HG03432 (cell line): ENCODE measurements around the gene TRIM2.
A peak's percentile ranks its signal among the peaks of the same experiment; 100 is the strongest.

Source experiments
- ATAC-seq: cut with Tn5 transposase; IDR thresholded peaks from one replicate; pipeline ENCODE4 v1.9.1; 2021; ENCODE audit warnings: mild to moderate bottlenecking, moderate library complexity; ENCODE audit not compliant: unreplicated experiment

Gene TRIM2

DNA sequence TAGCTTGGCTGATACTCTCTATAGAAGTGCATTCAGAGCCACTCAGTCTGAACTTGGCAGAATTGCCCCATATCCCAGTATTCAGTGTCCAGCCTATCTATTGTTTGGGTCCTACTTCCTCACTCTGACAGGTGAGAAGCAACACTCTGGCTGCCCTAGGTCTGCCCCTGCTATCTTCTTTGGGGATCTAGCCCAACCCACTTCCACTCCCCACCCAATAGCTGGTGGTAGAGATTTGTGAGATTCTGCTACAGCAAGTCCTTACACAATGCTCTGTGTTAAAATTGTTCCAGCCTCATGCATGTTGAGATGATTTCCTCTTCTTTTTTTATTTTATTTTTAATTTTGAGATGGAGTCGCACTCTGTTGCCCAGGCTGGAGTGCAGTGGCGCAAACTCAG, 67.6 kb downstream of the TRIM2 start:
- ATAC-seq = no peak

- ATAC-seq = no peak
These were observed 69.5 kb downstream of the TRIM2 start for GRCh38 chr4:153273751-153274150.

DNA sequence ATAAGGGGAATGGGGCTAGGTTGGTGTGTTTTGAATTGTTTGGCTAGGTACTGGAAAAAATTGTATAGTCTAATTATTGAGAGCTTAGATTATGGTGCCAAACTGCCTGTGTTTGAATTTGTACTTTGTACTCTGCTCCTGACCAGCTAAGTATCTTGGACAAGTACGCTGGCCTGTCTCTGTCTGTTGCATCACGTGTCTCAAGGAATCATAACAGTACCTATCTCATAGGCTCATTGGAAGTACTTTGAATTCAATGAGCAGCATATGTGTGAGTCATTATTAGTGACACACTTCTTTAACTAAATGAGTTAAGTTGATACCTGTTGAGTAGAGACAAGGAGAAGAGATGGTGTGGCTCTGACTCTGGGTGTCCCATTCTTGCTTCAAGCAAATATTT, 70.7 kb downstream of the TRIM2 start:
- ATAC-seq = no peak

DNA sequence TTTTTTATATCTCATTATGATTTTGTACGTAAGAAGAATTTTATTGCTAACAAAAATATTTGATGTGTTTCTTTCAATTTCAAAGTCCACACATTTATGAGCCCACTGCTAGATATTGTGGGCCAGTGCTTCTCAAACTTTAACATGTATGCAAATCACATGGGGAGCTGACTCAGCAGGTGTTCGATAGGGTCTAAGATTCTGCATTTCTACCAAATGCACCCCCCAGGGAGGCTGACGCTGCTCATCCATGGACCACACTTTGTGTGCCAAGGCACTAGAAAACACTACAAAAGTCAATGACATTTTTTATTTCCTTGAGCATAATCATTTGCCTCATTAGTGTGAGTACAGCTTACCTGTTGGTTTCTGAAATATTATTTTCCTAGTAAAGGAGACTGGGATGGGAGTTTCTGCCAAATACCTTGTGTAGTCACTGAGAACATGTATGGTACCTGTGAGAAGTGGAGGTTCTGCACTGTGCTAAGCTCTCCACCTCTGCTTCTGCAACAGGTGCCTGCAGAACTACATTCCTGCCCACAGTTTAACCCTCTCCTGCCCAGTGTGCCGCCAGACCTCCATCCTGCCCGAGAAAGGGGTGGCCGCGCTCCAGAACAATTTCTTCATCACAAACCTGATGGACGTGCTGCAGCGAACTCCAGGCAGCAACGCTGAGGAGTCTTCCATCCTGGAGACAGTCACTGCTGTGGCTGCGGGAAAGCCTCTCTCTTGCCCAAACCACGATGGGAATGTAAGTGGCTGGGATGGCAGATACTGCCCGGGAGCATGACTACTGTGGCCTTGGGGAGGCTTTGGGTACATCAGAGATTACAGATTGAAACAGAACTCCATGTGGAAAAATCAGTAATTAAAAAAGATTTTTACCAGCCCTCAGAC, 71.4 kb downstream of the TRIM2 start:
- ATAC-seq = no peak

- ATAC-seq = no peak
These were observed 72.7 kb downstream of the TRIM2 start for GRCh38 chr4:153276971-153277370.

DNA sequence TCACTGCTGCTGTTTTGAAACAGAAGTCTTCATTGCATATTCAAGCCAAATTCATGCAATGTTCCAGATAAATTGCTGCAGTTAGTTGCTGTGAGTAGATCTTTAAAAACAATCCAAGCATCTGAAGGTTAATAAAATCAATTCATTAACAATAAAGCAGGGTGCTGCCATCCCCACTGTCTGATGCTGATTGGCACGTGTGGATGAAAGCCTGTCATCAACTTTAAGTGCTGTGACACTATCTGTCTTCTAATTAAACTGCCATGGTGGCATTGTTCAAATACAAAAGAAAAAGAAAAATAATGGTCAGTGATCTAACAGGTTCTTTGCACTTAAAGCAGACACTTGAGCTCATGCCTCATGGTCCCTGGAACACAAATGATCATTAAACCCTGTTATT, 77.2 kb downstream of the TRIM2 start:
- no peak for ATAC-seq

- ATAC-seq = no peak
These were observed 77.8 kb downstream of the TRIM2 start for GRCh38 chr4:153282023-153282422.

- ATAC-seq = no peak
These were observed 79.0 kb downstream of the TRIM2 start for GRCh38 chr4:153283260-153283659.

DNA sequence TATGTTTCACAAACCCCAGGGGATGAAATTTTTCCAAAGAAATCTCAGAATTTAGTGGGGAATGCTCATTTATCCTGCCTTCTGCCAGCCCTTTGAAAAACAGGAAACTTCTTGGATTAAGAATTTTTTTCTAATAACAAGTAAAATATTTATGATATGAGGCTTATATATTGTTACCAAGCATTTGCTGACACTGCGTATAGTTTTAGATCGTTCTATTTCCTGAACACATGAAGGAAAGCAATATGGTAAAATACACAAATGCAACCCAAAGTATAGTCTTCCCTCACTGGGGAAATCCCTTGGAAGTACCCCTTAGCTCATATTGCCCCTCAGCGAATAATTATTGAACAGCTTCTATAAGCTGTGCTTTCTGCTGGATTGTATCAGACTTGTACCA, 85.9 kb downstream of the TRIM2 start:
- ATAC-seq = no peak

GRCh38 chr4:153291562-153291961, 87.3 kb downstream of the TRIM2 start:
- ATAC-seq = no peak

GRCh38 chr4:153292897-153293741, 88.9 kb downstream of the TRIM2 start:
- no peak for ATAC-seq

GRCh38 chr4:153293742-153294057, 89.5 kb downstream of the TRIM2 start:
- no peak for ATAC-seq

DNA sequence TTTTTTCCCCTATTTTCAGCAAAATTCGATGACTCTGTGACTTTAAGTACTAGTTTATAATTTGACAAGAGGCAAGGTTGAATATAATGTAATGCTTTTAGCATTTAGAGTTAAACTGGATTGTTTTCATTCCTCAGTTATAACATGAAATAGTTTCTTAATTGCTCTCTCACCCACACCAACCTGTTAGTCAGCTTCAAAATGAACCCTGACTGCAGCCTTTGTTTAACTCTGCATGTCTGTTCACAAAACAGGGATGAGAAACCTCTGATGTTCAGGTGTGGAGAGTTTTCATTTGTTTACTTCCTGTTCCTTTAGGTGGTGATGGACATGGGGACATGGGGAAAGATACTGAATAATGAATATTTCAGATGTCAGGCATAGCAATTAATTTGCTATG, 90.4 kb downstream of the TRIM2 start:
- no peak for ATAC-seq

DNA sequence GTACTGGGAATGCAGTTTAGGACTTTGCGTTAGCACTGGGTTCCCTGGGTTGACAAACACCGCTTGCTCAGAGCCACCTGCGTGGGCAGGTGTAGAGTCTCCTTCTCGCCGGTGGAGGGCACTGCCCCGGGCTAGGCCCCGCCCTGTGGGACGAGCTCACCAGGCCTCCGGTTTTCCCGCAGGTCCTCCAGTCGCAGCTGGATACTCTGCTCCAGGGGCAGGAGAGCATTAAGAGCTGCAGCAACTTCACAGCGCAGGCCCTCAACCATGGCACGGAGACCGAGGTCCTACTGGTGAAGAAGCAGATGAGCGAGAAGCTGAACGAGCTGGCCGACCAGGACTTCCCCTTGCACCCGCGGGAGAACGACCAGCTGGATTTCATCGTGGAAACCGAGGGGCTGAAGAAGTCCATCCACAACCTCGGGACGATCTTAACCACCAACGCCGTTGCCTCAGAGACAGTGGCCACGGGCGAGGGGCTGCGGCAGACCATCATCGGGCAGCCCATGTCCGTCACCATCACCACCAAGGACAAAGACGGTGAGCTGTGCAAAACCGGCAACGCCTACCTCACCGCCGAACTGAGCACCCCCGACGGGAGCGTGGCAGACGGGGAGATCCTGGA, 91.0 kb downstream of the TRIM2 start:
- no peak for ATAC-seq

DNA sequence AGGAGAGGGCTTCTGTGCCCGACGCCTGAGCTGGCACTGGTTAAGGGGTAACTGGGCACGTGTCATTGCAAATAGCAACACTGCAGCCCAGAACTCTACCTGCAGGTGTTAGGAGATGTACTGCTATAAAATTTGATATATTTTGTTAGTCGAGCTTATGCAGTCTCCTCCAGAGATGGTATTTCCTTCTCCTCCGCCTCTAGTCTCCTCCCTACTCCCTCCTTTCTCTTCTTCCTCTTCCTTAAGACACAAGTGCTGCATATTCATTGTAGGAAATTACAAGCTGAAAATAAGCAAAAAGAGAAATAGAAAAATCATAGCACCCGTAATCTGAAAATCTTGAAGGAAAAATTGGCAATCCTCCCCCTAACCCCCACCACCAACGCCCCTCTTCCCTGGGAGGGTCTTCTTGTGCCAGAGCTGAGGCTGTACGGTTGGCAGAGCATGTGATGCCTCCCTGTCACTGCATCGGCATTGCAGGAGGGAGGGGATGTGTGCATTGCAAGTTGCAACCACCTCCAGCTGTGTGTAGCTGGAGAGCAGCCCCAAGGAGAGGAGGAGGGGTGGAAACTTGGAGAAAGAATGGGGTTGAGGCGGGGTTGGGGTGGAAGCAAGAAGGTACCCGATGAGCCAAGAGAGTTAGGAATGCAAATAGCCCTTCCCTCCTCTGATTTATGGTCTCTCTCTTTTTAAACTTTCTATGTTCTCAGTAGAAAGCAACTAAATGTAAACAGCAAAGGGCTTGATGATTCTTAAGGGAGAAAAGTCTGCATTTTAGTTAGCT, 92.0 kb downstream of the TRIM2 start:
- ATAC-seq = no peak

GRCh38 chr4:153297116-153297515, 92.9 kb downstream of the TRIM2 start:
- no peak for ATAC-seq

DNA sequence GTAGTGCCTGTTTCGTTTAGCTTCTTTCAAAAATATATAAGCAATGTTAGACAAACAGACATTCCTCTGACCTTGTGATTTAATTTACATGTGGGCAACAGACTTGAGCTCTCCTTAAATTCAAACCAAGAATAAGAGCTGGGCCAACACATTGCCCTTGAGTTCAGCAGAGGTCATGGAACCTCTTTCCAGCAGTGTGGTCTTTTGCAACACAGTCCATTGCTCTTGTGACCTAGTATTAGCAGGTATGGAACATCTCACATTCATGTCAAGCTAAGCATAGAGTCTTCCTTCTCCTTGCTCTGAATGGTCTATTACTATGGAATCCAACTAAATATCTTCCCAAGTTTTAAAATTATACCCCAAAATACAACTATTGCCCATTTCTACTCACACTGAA, 106.5 kb downstream of the TRIM2 start:
- no peak for ATAC-seq

- ATAC-seq = no peak
These were observed 110.7 kb downstream of the TRIM2 start for GRCh38 chr4:153314915-153315314.

DNA sequence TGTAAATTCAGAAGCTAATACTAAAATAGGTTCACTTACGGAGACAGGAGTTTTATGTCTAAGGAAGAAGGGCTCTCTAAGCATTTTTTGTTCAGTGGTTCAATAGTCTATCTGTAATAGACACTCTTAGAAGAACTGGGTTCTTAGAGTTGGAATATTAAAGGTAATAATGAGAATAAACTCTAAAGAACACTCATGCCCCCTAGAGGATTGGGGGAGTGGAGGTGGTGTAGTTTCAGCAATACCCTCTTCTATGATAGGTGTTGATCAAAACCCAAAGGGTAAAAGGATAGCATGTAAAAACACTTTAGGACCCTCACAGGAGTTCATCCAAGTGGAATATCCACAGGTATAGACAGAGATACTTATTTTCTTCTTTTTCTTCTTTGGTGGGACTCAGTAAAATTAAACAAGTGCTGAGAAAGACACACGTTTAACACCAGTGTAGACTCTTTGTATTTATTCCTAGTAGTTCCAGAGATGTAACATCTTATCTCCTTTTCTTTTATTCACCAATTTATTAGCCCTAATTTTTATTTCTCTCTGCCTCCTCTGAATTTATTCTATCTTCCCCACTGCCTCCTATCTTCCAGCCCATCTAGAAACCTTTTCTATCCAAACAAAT, 114.6 kb downstream of the TRIM2 start:
- peak; percentile 74 for ATAC-seq

GRCh38 chr4:153322791-153323190, 118.5 kb downstream of the TRIM2 start:
- ATAC-seq = no peak
